GM12801 (cell line): ENCODE data around the gene BCL11B.

Experiments used
- CTCF ChIP-seq: IDR thresholded peaks from one replicate; pipeline ENCODE4 v1.5.1; 2011; ENCODE audit warnings: control low read depth; ENCODE audit not compliant: insufficient read length; ENCODE audit errors: extremely low read depth

Gene BCL11B

DNA sequence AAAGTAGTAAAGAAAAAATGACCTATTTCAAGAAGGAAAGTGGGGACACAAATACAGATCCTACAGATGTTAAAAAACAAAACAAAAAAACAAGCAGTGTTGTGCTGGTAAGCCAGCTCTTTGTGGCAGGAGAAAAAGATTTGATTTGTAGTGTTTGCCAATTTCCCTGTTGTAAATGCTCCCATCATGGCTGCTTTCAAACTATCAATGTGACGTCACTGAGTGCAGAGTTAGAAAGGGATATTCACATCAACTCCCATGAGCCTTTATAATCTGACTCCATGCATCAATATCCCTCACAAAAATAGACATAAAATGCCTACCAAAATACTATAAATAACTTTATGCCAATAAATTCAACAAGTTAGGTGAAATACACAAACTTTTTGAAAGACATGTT is 32.2 kb upstream of the BCL11B start:
- TF ChIP-seq CTCF, result no peak

GRCh38 chr14:99300190-99300589 is 28.2 kb upstream of the BCL11B start:
- TF ChIP-seq CTCF, result no peak

DNA sequence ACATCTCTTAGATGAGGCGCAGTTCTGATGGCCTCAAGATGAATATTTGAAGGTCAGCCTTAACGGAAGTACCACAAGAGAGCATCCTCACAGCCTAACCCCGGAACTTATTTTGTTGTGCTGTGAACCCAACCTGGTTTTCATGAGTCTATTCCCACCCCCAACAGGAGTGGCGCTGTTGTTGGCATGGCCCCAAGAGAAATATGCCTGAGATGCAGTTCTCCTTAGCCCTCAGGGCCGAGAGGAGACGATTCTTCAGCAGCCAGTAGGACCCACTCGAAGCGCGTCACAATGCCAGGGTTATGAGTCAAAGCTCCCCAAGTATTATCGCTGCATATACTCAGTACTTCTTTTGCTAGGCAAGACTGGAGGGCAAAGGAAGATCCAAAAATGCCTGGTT is 24.5 kb upstream of the BCL11B start:
- no peak for TF ChIP-seq CTCF

GRCh38 chr14:99289394-99290189 is 17.6 kb upstream of the BCL11B start:
- TF ChIP-seq CTCF, result no peak

- TF ChIP-seq CTCF, result no peak
Measured at GRCh38 chr14:99288948-99289347, 17.0 kb upstream of the BCL11B start.

GRCh38 chr14:99287269-99287942 is 15.4 kb upstream of the BCL11B start:
- no peak for TF ChIP-seq CTCF

DNA sequence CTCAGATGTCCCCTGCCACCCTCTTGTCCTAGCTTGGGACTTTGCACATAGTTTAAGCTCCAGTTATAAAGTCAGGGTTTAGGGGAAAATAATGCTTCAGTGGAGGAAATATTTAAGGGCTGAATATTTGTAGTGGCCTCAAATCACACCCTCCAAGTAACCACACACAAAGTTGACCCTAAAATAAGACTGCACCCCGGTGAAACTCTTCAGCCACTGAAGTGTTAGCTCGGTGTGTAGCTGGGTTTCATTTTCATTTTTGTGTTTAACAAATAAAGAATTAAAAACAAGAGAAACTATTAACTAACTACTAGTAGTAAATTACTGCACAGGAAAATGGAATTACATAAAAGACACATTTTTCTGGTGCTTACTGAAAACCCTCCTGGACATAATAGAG is 14.8 kb upstream of the BCL11B start:
- TF ChIP-seq CTCF, result no peak
